ENCODE data around the gene SLC14A1.
A peak's percentile ranks its signal among the peaks of the same experiment; 100 is the strongest.

Gene SLC14A1

GRCh38 chr18:45722899-45723298 is 1.1 kb upstream of the SLC14A1 start:
- H3K9me3 ChIP-seq (ENCODE audit: insufficient read depth, low read length): no peaks in the 10 kb centered on the region
- TF ChIP-seq SUZ12 (IDR thresholded peaks at IDR 0.05; ENCODE audit: extremely low read depth, insufficient read depth, insufficient read length) (no peak), ZNF274 (IDR thresholded peaks at IDR 0.05; ENCODE audit: low read depth, low read length) (no peak)
- H3K9ac ChIP-seq (ENCODE audit: insufficient read length, low read depth): no peak overlapping the region
- H3K4me1 ChIP-seq (ENCODE audit: insufficient read depth, insufficient read length): no peaks in the 10 kb centered on the region
- peak; percentile 63 for DNase-seq (ENCODE audit: low read depth, low spot score)
- no peaks in the 10 kb centered on the region for H3K36me3 ChIP-seq (ENCODE audit: insufficient read depth, insufficient read length, low read length)
- no peak overlapping the region for H3K4me3 ChIP-seq (ENCODE audit: insufficient read length, low read depth)
- no peaks in the 10 kb centered on the region for H3K27me3 ChIP-seq (ENCODE audit: insufficient read depth, insufficient read length)

DNA sequence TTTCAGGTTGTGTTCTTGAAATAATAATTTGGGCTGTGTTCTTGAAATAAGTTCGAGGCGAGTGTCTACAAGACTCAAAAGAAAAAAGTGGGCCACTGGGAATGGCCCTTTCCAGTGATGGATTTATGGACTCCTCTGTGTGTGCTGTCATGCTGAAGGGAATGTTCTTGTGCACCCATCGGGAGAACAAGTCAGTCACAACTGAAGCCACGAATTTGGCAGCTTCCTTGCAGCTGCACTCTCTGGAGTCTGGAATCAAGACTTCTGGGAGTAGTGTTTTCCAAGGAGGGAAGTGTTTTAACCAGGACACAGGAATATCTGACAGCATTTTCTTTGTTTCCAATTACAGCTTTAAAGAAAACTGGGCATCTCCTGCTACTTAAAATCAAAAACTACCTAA is 620 bp downstream of the SLC14A1 start:
- Histone ChIP-seq H3K9me3 (ENCODE audit: insufficient read depth, low read length) (no peaks in the 10 kb centered on the region), H3K4me1 (ENCODE audit: insufficient read depth, insufficient read length) (no peaks in the 10 kb centered on the region), H3K27me3 (ENCODE audit: insufficient read depth, insufficient read length) (no peaks in the 10 kb centered on the region), H3K9ac (ENCODE audit: insufficient read length, low read depth) (no peak overlapping the region), H3K36me3 (ENCODE audit: insufficient read depth, insufficient read length, low read length) (no peaks in the 10 kb centered on the region), H3K4me3 (ENCODE audit: insufficient read length, low read depth) (no peak overlapping the region)
- no peak for TF ChIP-seq ZNF274 (IDR thresholded peaks at IDR 0.05; ENCODE audit: low read depth, low read length)
- no peak for TF ChIP-seq YY1 (IDR thresholded peaks at IDR 0.05; ENCODE audit: insufficient read depth, insufficient read length)
- no peak for TF ChIP-seq SUZ12 (IDR thresholded peaks at IDR 0.05; ENCODE audit: extremely low read depth, insufficient read depth, insufficient read length)
- DNase-seq (ENCODE audit: low read depth, low spot score): no peak

DNA sequence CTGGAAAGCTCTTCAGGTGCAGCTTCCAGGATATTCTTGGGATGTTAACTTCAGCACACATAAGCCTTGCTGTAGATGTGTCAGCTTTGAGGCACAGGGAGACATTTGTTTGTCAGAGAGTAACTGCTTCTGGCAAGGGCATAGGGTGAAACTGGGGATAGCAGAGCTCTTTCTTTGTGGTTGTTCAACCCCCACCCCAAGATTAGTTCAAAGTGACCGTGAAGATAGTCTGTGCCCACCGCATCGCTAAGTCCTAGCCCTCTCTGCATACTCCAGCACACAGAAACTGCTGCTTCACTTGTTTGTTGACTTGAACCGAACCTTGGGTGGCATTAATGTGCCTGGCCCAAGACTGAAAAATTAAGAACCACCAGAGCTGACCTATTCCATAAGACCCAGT is 1.4 kb downstream of the SLC14A1 start:
- Histone ChIP-seq H3K36me3 (ENCODE audit: insufficient read depth, insufficient read length, low read length) (no peaks in the 10 kb centered on the region), H3K9me3 (ENCODE audit: insufficient read depth, low read length) (no peaks in the 10 kb centered on the region), H3K4me1 (ENCODE audit: insufficient read depth, insufficient read length) (no peaks in the 10 kb centered on the region), H3K9ac (ENCODE audit: insufficient read length, low read depth) (no peak overlapping the region), H3K27me3 (ENCODE audit: insufficient read depth, insufficient read length) (no peaks in the 10 kb centered on the region), H3K4me3 (ENCODE audit: insufficient read length, low read depth) (no peak overlapping the region)
- TF ChIP-seq YY1 (IDR thresholded peaks at IDR 0.05; ENCODE audit: insufficient read depth, insufficient read length) (no peak), ZNF274 (IDR thresholded peaks at IDR 0.05; ENCODE audit: low read depth, low read length) (no peak), SUZ12 (IDR thresholded peaks at IDR 0.05; ENCODE audit: extremely low read depth, insufficient read depth, insufficient read length) (no peak)
- no peak for DNase-seq (ENCODE audit: low read depth, low spot score)

DNA sequence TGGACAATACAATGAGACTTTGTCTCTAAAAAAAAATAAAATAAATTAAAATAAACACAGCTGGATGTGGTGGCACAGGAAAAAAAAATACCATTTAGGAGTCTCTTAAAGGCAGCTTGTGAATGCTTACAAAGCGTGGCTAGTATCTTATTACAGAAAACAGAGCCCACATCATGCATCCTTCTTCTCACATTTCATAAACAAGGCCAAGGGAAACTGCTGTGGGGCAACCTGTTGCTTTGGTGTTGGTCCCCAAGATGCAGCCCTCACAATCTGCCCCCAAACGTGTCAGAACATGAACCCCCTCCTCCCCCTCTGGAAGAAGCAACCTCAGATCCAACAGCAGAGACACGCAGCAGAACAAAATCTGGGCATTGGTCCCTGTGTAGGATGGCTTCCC is 2.6 kb downstream of the SLC14A1 start:
- Histone ChIP-seq H3K9me3 (ENCODE audit: insufficient read depth, low read length) (no peaks in the 10 kb centered on the region), H3K27me3 (ENCODE audit: insufficient read depth, insufficient read length) (no peaks in the 10 kb centered on the region), H3K36me3 (ENCODE audit: insufficient read depth, insufficient read length, low read length) (no peaks in the 10 kb centered on the region), H3K4me3 (ENCODE audit: insufficient read length, low read depth) (no peak overlapping the region), H3K4me1 (ENCODE audit: insufficient read depth, insufficient read length) (no peaks in the 10 kb centered on the region), H3K9ac (ENCODE audit: insufficient read length, low read depth) (no peak overlapping the region)
- TF ChIP-seq SUZ12 (IDR thresholded peaks at IDR 0.05; ENCODE audit: extremely low read depth, insufficient read depth, insufficient read length) (no peak), YY1 (IDR thresholded peaks at IDR 0.05; ENCODE audit: insufficient read depth, insufficient read length) (no peak), ZNF274 (IDR thresholded peaks at IDR 0.05; ENCODE audit: low read depth, low read length) (no peak)
- no peak for DNase-seq (ENCODE audit: low read depth, low spot score)

DNA sequence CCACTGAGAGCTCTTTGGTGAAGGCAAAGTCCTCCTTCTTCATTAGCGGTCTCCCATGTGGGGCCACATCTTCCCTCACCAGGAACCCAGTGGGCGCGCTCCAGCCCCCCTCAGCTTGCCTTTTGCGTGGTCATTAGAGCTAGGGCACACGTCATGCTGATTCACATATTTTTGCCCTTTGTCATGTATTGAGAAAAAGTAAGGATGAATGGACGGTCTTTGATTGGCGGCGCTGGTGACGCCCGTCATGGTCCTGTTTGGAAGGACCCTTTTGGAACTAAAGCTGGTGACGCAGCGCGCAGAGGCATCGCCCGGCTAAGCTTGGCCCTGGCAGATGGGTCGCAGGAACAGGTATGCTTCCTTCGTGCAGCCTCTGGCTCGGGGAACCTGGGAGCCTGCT is 3.1 kb downstream of the SLC14A1 start:
- Histone ChIP-seq H3K36me3 (ENCODE audit: insufficient read depth, insufficient read length, low read length) (no peaks in the 10 kb centered on the region), H3K27me3 (ENCODE audit: insufficient read depth, insufficient read length) (no peaks in the 10 kb centered on the region), H3K4me3 (ENCODE audit: insufficient read length, low read depth) (no peak overlapping the region), H3K4me1 (ENCODE audit: insufficient read depth, insufficient read length) (no peaks in the 10 kb centered on the region), H3K9me3 (ENCODE audit: insufficient read depth, low read length) (no peaks in the 10 kb centered on the region), H3K9ac (ENCODE audit: insufficient read length, low read depth) (no peak overlapping the region)
- TF ChIP-seq SUZ12 (IDR thresholded peaks at IDR 0.05; ENCODE audit: extremely low read depth, insufficient read depth, insufficient read length) (no peak), ZNF274 (IDR thresholded peaks at IDR 0.05; ENCODE audit: low read depth, low read length) (no peak), YY1 (IDR thresholded peaks at IDR 0.05; ENCODE audit: insufficient read depth, insufficient read length) (no peak)
- DNase-seq (ENCODE audit: low read depth, low spot score): no peak

DNA sequence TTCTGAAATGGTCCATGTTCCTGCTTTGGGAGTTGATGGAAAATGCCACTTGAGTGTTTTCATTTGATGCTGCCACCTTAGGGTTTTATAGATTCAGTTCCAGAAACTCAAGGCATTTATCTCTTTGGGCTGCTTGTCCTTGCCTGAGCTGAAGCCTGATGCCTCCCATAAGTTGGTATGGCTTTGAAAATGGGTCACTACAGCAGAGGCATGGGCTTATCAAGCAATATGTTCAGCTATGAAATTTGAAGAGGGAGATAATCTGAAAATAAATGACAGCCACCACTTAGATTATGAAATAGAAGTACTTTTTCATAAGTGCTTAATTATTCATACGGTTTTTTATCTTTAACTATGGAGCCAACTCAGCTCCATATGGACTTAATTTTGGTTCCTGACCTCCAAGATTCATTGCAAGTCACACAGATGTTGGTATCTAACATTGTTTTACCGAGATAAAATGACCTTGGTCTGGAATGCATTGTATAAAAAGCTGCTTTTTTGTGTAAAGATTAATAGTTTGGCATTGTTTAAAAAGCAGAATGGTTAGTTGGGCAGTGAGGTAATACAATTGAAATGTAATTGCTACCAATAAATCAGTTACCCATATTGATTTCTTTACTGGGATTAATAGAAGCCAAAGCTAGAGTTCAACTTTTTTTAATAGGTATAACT is 4.5 kb downstream of the SLC14A1 start:
- DNase-seq (ENCODE audit: low read depth, low spot score): no peak
- H3K9ac ChIP-seq (ENCODE audit: insufficient read length, low read depth): no peak overlapping the region
- no peaks in the 10 kb centered on the region for H3K9me3 ChIP-seq (ENCODE audit: insufficient read depth, low read length)
- TF ChIP-seq ZNF274 (IDR thresholded peaks at IDR 0.05; ENCODE audit: low read depth, low read length): no peak
- no peak for TF ChIP-seq YY1 (IDR thresholded peaks at IDR 0.05; ENCODE audit: insufficient read depth, insufficient read length)
- no peak for TF ChIP-seq SUZ12 (IDR thresholded peaks at IDR 0.05; ENCODE audit: extremely low read depth, insufficient read depth, insufficient read length)
- H3K27me3 ChIP-seq (ENCODE audit: insufficient read depth, insufficient read length): no peaks in the 10 kb centered on the region
- no peaks in the 10 kb centered on the region for H3K36me3 ChIP-seq (ENCODE audit: insufficient read depth, insufficient read length, low read length)
- H3K4me3 ChIP-seq (ENCODE audit: insufficient read length, low read depth): no peak overlapping the region
- no peaks in the 10 kb centered on the region for H3K4me1 ChIP-seq (ENCODE audit: insufficient read depth, insufficient read length)

DNA sequence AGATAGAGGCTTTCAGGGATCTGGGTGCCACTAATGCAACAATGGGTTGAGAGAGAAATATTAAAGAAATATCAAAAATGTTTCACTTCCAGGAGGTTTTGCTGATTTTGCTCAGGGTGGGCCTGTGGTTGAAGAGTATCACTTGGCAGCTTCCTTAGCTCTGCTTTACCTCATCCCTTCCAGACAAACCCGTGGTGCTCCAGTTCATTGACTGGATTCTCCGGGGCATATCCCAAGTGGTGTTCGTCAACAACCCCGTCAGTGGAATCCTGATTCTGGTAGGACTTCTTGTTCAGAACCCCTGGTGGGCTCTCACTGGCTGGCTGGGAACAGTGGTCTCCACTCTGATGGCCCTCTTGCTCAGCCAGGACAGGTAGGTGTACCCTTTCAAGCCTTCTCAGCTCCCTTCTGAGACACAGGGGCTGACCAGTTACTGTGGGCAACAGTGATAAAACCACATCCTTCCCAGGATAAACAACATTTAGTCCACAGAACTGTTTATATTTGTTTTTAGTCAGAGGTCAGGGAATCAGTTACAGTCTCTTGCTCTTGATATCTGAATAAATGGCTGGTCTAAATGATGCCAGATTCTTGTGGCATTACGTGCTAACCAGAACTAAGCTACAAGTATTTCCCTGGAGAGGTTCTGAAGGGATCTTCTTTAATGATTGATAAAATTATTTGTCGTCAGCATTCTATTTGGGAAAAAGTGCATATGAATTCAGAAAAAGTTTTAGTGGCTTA is 7.0 kb downstream of the SLC14A1 start:
- no peaks in the 10 kb centered on the region for H3K27me3 ChIP-seq (ENCODE audit: insufficient read depth, insufficient read length)
- H3K36me3 ChIP-seq (ENCODE audit: insufficient read depth, insufficient read length, low read length): no peaks in the 10 kb centered on the region
- H3K9ac ChIP-seq (ENCODE audit: insufficient read length, low read depth): no peak overlapping the region
- DNase-seq (ENCODE audit: low read depth, low spot score): no peak
- H3K4me3 ChIP-seq (ENCODE audit: insufficient read length, low read depth): no peak overlapping the region
- no peak for TF ChIP-seq YY1 (IDR thresholded peaks at IDR 0.05; ENCODE audit: insufficient read depth, insufficient read length)
- TF ChIP-seq SUZ12 (IDR thresholded peaks at IDR 0.05; ENCODE audit: extremely low read depth, insufficient read depth, insufficient read length): no peak
- no peak for TF ChIP-seq ZNF274 (IDR thresholded peaks at IDR 0.05; ENCODE audit: low read depth, low read length)
- H3K4me1 ChIP-seq (ENCODE audit: insufficient read depth, insufficient read length): no peaks in the 10 kb centered on the region
- H3K9me3 ChIP-seq (ENCODE audit: insufficient read depth, low read length): no peaks in the 10 kb centered on the region

Data from NT2/D1 (cell line).